Stimulated activated effector memory CD8-positive, alpha-beta T cell treated with anti-CD3 and anti-CD28 coated beads, Interleukin-12 subunit alpha, Interleukin-12 subunit beta, amount 100 ng/mL, for 72 hours (primary cell): ENCODE results near the gene ABHD2.

Experiments used
- ATAC-seq: fragments of 150-1000 bp; cut with Tn5 transposase; 2 replicates; pipeline ENCODE4 v1.10.0; 2021
- DNase-seq, 2 donors: peaks; one replicate each; pipeline ENCODE4 v3.0.0; 2021 to 2022; ENCODE audit warnings: low spot score in 2 of 2
- H3K27ac Mint-ChIP-seq: one replicate; pipeline ENCODE4 v1.8.0; 2022; ENCODE audit warnings: mild to moderate bottlenecking, mixed read lengths
- H3K36me3 Mint-ChIP-seq: one replicate; pipeline ENCODE4 v1.8.0; 2022; ENCODE audit warnings: mild to moderate bottlenecking, mixed read lengths
- H3K4me1 Mint-ChIP-seq: one replicate; pipeline ENCODE4 v1.8.0; 2022; ENCODE audit warnings: mixed read lengths
- H3K4me3 Mint-ChIP-seq: one replicate; pipeline ENCODE4 v1.8.0; 2022; ENCODE audit warnings: mild to moderate bottlenecking, mixed read lengths
- H3K9me3 Mint-ChIP-seq: one replicate; pipeline ENCODE4 v1.8.0; 2022; ENCODE audit warnings: mixed read lengths

Gene ABHD2

DNA sequence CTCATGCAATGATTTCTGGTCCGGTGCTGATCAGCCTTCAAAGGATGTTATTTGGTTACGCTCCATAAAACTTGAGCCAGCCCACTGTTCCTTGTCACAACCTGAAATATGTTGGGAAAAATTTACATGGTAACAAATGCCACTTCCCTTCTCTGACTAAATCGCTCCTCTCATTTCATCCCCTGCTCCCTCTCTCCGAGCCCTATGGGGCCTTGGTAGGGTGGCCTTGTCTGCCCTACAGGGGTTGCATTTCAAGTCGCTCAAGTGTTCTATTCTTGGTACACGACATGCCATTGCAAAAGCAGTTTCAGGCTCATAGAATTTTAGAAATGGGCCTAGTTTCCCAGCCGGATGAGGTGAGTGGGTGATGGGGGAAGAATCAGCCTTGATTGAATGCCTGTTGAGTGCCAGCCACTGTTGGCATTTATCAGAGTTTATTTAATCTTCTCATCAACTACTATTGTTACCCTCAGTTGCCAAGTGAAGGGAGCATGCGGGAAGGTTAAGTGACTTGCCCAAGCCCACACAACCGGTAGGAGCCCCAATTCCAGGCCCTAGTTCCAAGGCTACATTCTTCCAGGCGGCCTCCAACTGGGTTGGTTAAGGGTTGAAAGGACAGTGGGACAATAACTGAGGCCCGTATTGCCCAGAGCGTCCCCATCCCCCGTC is 961 bp upstream of the ABHD2 start:
- Mint-ChIP-seq H3K36me3 (no peaks in the 10 kb centered on the region), H3K4me1 (peaks cover 31% of the 10 kb centered on the region), H3K4me3 (no peak overlapping the region), H3K27ac (no peak overlapping the region), H3K9me3 (no peaks in the 10 kb centered on the region)
- DNase-seq (no peak), ATAC-seq (no peak)

DNA sequence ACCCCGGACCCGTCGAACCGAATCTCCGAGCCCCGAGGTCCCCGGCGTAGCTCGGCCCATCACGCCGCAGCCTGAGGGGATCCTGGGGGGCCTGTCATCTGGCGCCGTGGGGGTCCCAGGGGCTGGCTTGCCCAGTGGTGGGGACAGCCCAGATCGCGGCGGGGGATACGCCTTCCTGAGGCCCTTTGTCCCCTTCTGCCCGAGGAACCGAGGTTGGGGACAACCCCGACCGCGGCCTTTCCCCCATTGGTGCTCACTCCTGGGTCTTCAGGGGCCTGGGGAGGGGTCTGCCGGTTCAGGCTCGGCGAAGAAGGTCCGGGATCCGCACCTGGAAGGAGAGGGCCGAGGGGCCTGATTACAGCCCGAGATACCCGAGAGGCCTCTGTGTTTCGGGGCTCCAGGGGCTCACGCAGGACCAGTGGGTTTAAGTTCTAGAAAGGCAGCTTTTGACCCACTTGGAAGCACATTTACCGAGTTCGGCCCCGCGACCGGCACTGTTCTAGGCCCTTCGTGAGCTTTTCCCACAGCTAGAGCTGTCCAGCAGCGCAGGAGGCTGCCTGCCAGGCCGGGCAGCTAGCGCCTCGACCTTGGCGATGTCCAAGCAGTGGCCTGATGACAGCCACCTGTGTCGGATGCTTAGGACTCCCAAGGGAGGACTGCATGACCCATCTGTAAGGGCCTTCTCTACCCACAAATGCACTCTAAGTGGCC is 504 bp downstream of the ABHD2 start:
- Mint-ChIP-seq H3K9me3 (no peaks in the 10 kb centered on the region), H3K4me3 (no peak overlapping the region), H3K27ac (no peak overlapping the region), H3K4me1 (peaks cover 37% of the 10 kb centered on the region), H3K36me3 (no peaks in the 10 kb centered on the region)
- ATAC-seq (peak; percentile 1), DNase-seq (peak in 1 of 2 donors; percentile 22)

DNA sequence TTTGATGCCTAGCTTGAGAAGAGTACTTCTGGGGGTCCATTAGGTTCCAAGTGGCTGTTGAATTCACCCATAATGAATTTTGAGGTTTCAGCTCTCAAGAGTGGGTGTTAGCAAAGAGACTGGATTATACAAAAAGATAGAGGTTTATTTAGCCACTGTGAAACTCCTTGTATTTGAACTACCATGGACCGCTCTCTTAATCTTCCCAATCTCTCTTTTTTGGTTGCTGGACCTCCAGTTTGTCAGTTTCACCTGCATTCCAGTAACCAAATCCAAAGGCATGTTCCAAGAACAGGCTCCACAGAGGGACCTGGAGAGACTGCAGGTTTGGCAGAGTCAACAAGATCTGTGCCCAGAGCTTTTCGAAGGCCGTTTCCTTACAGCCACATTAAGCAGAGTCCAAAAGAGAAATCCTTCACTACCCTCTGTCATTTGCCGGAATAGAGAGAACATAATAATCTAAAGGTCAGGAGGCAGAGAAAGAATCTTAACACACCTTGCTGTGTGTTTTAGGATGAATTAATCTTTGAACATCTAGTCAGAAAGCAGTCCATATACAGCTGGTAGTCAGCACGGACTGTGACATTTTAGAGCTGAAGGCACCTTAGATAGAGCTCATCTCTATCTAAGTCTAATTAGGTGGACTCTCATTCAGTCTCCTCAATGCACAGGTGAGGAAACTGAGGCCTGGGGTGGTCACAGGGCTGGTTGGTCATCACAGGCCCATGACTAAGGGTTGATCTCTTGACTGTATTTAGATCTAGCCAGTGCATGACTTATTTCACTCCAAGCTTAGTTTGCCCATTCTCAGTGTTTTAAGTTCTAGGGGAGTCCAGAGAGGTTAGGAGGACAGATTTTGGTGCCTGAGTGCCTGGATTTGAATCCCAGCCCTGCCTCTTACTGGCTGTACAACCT is 1.3 kb downstream of the ABHD2 start:
- peaks cover 40% of the 10 kb centered on the region for H3K4me1 Mint-ChIP-seq
- peak overlapping the region; percentile 88 for H3K27ac Mint-ChIP-seq
- ATAC-seq (no peak), DNase-seq (no peak)
- H3K4me3 Mint-ChIP-seq = no peak overlapping the region
- no peaks in the 10 kb centered on the region for H3K36me3 Mint-ChIP-seq
- H3K9me3 Mint-ChIP-seq = no peaks in the 10 kb centered on the region

DNA sequence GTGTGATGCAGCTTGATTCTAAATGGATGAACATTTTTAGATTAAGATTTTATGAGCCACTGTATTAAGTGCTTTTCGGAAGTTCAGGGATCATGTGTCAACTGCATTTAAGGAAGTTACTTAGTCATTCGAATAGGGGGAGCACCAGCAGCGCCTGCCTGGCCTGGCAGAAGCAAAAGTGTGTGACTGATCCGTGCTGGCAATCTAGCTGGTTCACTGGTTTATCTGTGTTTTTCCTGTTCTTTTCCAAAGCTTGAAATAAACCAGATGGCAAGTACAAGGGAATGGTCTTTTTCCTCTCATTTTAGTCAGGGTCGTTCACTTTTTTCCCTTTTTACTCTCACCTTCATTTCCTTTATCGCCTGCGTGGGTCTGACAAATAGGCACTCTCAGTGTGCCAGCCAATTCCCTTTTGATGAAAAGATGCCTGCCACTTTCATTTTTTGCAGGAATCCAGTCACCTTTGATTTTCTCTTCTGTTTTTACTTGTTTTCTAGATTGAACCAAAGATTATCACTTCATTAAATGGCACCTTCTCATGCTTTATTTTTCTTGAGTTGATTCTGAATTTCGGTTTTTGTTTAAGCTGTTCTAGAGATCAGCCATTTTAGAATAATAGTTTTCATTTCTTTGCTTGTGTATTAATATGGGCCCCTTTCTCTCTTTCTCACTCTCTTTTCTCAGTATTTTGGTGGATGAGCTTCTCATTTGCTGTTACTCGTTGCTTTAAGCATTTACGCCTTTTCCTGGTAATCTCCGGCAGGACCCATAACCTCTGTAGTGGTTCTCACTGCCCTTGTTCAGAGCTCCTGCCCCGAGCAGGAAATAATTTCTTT is 2.8 kb downstream of the ABHD2 start:
- DNase-seq (no peak), ATAC-seq (no peak)
- no peaks in the 10 kb centered on the region for H3K9me3 Mint-ChIP-seq

DNA sequence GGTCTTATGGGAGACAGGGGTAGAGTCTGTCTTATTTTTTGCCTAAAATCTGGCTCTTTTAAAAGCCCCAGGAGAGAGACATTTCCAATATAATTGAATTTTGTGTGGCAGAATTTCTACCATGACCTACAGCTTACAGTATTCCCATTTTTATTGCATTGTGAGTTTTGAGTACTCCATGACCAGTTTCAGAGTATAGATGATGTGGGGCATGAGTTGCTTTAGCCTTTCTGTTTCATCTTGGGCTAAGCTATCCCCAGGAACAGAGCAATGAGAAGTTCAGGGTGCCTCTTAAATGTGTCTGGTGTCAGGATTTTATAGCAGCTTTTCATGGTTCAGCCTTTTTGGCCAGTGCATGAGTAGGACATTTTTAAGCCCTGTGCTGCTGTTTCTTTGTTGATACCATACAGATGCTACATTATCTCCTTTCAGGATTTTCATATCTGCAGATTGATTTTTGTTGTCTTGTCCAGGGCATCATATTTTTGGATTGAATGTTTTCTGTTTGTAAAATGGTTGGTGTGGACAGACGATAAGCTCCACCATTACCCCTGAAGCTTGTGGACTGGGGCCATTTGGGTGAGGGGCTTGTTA is 3.5 kb downstream of the ABHD2 start:
- ATAC-seq (no peak), DNase-seq (no peak)
- Mint-ChIP-seq H3K27ac (peak overlapping the region; percentile 88), H3K4me3 (no peak overlapping the region), H3K36me3 (no peaks in the 10 kb centered on the region), H3K4me1 (peaks cover 46% of the 10 kb centered on the region), H3K9me3 (no peaks in the 10 kb centered on the region)

More for the DNA sequence above, 2.8 kb downstream of the ABHD2 start:
- no peak overlapping the region for H3K4me3 Mint-ChIP-seq
- H3K36me3 Mint-ChIP-seq = no peaks in the 10 kb centered on the region
- peak overlapping the region; percentile 88 for H3K27ac Mint-ChIP-seq
- H3K4me1 Mint-ChIP-seq = peaks cover 46% of the 10 kb centered on the region

DNA sequence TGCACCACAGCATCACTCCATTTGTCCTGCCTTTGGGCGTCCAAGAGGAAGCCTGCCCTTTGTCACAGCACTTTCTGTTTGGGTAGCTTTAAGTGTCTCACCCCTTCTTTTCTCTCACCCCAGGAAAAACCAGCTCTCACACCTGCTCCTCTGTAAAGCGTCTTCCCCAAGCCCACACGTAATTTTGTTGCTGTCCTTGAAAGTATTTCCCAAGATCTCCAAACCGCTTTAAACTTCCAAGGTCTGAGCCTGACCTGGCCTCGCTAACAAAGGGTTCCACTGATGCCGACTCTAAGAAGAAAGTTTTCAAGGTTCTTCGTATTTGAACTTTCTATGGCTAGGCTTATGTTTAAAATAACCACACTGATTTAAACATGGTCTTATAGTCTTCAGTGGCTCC is 5.3 kb downstream of the ABHD2 start:
- DNase-seq (no peak), ATAC-seq (no peak)
- Mint-ChIP-seq H3K4me3 (no peak overlapping the region), H3K36me3 (no peaks in the 10 kb centered on the region), H3K9me3 (no peaks in the 10 kb centered on the region), H3K4me1 (peaks cover 46% of the 10 kb centered on the region), H3K27ac (no peak overlapping the region)

DNA sequence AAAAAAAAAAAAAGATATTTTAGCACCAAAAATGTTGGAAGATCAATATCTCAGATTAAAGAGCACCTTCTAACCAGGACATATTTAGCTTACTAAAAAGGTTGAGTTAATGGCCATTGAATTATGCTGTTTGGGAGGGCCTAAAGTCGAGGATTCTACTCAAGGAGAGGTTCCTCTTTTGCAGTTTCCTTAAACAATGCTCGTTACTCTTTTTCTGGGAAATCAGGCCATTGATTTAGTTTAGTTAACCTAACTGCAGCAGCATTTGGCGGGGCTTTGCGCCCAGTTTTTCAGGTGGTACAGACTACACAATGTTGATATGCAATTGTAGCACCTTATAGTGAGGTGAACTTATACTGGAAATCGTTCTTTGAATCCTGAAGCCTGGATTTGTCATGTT is 6.8 kb downstream of the ABHD2 start:
- no peaks in the 10 kb centered on the region for H3K36me3 Mint-ChIP-seq
- DNase-seq (no peak), ATAC-seq (no peak)
- peaks cover 36% of the 10 kb centered on the region for H3K4me1 Mint-ChIP-seq
- no peak overlapping the region for H3K27ac Mint-ChIP-seq
- no peaks in the 10 kb centered on the region for H3K9me3 Mint-ChIP-seq
- H3K4me3 Mint-ChIP-seq = no peak overlapping the region

DNA sequence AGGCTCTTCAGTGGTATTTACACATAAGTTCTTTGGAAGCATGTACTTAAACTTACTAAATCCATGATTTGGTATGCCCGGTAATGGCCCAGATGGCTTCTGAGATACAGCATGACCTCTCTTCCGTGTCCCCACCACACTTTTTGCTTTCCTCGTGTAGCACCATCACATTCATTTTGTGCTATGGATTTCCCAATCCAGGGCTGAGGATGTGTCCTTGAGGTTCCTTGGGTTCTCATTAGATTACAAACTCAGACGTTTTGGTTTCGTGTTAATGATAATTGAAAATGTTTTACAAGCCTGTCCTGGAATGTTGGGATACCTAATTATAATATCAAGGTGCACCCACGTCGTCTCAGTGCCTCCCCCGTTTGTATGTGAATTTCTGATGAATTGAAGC is 7.3 kb downstream of the ABHD2 start:
- Mint-ChIP-seq H3K4me3 (no peak overlapping the region), H3K4me1 (peaks cover 31% of the 10 kb centered on the region), H3K27ac (peak overlapping the region; percentile 41), H3K36me3 (no peaks in the 10 kb centered on the region), H3K9me3 (no peaks in the 10 kb centered on the region)
- no peak for DNase-seq
- ATAC-seq = no peak

DNA sequence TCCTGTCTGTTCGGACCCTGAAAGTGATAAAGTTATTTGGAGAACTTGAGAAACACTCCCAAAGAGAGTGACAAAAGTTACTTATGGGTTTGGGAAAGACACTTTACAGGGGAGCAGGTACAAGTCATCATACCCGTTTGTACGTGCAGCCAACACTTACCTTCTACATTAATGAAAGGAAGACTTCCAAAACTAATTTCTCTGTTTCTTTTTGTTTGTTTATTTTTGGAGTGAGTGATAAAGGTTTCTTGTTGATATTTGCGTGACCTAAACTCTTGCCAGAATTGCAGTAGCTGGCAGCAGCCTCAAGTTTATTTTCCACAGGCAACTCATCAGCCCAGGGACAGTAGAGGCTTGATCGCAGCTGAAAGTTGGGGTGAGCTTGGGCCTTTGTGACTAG is 8.4 kb downstream of the ABHD2 start:
- Mint-ChIP-seq H3K9me3 (no peaks in the 10 kb centered on the region), H3K4me1 (peaks cover 28% of the 10 kb centered on the region), H3K27ac (no peak overlapping the region), H3K4me3 (no peak overlapping the region), H3K36me3 (no peaks in the 10 kb centered on the region)
- ATAC-seq (no peak), DNase-seq (no peak)

DNA sequence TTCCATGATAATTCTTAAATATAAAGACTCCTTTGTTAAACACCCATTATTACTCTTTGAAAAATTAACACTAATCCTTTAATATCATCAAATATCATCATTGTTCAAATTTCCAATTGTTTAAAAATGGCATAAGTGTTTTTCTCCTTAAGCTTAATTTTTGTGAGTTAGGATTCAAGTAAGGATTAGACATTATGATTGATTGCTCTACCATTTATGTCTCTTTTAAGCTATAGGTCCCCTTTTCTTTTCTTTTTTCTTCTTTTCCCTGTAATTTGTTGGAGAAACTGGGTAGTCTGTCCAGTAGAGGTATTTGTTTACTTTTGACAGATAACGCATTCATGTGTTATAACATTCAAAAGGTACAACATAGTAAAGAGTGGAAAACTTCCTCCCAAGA is 9.1 kb downstream of the ABHD2 start:
- no peak overlapping the region for H3K4me3 Mint-ChIP-seq
- ATAC-seq = no peak
- H3K27ac Mint-ChIP-seq = no peak overlapping the region
- H3K9me3 Mint-ChIP-seq = no peaks in the 10 kb centered on the region
- H3K36me3 Mint-ChIP-seq = no peaks in the 10 kb centered on the region
- DNase-seq = no peak
- peaks cover 29% of the 10 kb centered on the region for H3K4me1 Mint-ChIP-seq

DNA sequence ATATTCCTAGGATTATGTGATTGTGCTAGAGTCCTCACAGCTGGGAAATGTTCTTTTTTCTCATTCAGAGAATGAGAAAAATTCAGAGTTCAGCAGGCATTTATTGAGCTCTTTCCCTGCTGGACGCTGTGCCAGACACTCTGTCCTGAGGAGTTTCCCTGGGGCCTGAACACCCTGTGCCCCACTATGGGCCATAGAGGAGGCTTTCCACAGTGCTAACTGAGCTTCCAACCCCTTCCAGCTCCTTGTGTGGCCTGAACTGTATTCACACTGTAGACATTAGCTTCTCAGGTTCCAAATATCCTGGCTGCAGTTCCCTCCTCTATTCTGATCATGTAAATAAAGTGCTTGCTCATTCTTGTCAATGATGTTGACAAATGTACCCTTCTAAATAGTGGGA is 10.0 kb downstream of the ABHD2 start:
- Mint-ChIP-seq H3K36me3 (no peaks in the 10 kb centered on the region), H3K4me3 (no peak overlapping the region), H3K4me1 (peaks cover 28% of the 10 kb centered on the region), H3K27ac (peak overlapping the region; percentile 18), H3K9me3 (no peaks in the 10 kb centered on the region)
- ATAC-seq = no peak
- no peak for DNase-seq

DNA sequence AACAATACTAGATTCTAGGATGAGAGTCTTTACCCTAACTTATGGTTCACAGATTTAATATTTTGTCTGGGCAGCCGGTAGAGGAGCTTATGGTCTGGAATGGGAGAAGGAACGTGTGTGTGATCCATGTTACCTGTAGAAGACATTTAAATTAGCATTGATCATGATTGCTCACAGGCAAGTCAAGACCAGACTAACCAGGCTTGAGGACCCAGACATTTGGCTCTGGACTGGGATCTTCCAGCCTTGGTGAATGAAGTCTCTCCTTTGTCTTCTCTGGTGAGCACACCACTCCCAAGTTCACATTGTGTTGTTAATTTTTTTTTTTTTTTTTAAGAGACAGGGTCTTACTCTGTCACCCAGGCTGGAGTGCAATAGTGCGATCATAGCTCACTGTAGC is 11.7 kb downstream of the ABHD2 start:
- no peak for DNase-seq
- H3K9me3 Mint-ChIP-seq = no peaks in the 10 kb centered on the region
- no peak overlapping the region for H3K4me3 Mint-ChIP-seq
- no peaks in the 10 kb centered on the region for H3K36me3 Mint-ChIP-seq
- H3K27ac Mint-ChIP-seq = no peak overlapping the region
- ATAC-seq = no peak
- H3K4me1 Mint-ChIP-seq = peaks cover 20% of the 10 kb centered on the region

DNA sequence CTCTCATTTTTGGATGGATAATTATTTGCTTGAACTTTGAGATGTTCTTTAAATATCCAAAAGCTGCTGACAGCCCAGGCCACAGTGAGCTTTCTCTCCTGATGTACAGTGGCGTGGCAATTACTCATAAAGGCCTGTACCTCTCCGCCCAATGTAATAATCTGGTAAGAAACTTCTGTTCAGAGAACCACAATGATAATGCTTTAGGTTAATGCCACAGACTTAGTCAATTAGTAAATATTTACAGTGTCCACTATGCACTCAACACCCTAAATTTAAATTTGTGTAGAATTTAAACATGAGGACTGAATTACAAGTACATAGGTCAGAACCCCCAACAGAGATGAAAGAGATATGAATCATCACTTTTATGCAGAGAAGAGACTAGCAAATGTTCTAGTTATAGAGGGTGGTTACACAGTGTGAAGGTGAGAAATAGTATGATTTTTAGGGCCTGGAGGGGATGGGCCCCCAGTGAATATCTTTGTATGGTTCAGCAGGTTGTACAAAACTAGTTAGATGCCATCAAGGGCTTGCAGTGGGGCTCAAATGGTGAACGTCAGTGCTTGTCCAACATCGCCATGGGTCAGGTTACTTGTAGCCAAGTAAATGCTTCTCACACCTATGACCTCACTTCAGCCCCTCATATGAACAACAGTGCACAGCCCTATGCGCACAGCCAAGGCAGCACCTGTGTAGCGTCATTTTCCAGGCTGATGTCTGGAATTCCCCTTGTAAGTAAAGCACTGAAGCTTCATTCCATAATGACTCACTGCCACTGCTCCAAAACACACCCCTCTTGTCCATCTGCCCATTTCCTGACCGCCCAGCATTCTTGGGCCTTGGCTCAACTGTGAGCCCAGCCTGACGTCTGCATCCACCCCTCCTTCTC is 13.3 kb downstream of the ABHD2 start:
- no peak for DNase-seq
- Mint-ChIP-seq H3K4me1 (peaks cover 14% of the 10 kb centered on the region), H3K36me3 (no peaks in the 10 kb centered on the region), H3K27ac (no peak overlapping the region), H3K9me3 (no peaks in the 10 kb centered on the region), H3K4me3 (no peak overlapping the region)
- ATAC-seq = peak; percentile 53
